GM12878 (cell line): ENCODE results near the gene MED13. TPM values are rescaled to one million over a fixed set of nuclear protein-coding genes. Genes with fewer than 3 reads are reported as not detected.

Source experiments
- ATAC-seq: fragments of 200-7000 bp; cut with Tn5 transposase; 3 replicates; pipeline ENCODE4 v1.9.1; 2020; ENCODE audit warnings: mild to moderate bottlenecking, moderate library complexity
- BruUV-seq: library from RNA; stranded (reverse); fragments of 400-500 nt; replicated peaks from 2 replicates; lab custom pipeline; 2021; lab: Mats Ljungman, UMichigan
- CTCF ChIA-PET: fragments of 300-600 bp; sonication (Branson Sonifier 250); formaldehyde crosslinking; extraction: SDS; loops from one replicate; lab custom pipeline; 2021; ENCODE audit warnings: inconsistent platforms; lab: Yijun Ruan, JAX
- POLR2A ChIA-PET: fragments of 350-600 bp; formaldehyde crosslinking; extraction: SDS; loops from one replicate; lab custom pipeline; 2021; ENCODE audit warnings: inconsistent platforms; lab: Charles Lee
- RAD21 ChIA-PET: fragments of 300-600 bp; sonication (Branson Sonifier 250); formaldehyde crosslinking; loops from one replicate; lab custom pipeline; 2023; ENCODE audit warnings: antibody characterized with exemption; ENCODE audit not compliant: unreplicated experiment; lab: Charles Lee
- SMC1A ChIA-PET: fragments of 300-600 bp; sonication (Branson Sonifier 250); formaldehyde crosslinking; loops from one replicate; lab custom pipeline; 2023; ENCODE audit not compliant: unreplicated experiment, uncharacterized antibody; lab: Charles Lee
- DNase-seq: peaks from one replicate; pipeline ENCODE4 v3.0.0-alpha.2; 2011; ENCODE audit warnings: low read depth, low spot score
- FAIRE-seq: peaks from 3 replicates; lab custom pipeline; 2011; peaks lifted over from hg19 to GRCh38; lab: Jason Lieb, UNC
- H2AFZ ChIP-seq: 2 replicates; pipeline ENCODE4 v1.6.0; 2011; ENCODE audit warnings: low read depth, low read length, control low read depth; ENCODE audit not compliant: control insufficient read depth
- H3K27ac ChIP-seq: 2 replicates; pipeline ENCODE4 v1.5.1; 2011; ENCODE audit warnings: control low read depth; ENCODE audit not compliant: control insufficient read depth, insufficient read depth
- H3K27me3 ChIP-seq, 2 experiments: replicated peaks in 1 of 2; 2 replicates each; pipeline versions ENCODE4 v1.6.0 to v1.6.1; 2011; ENCODE audit warnings: low read length in 1 of 2; ENCODE audit not compliant: control insufficient read depth in 2 of 2, insufficient read depth in 2 of 2
- H3K36me3 ChIP-seq, 2 experiments: 2 replicates each; pipeline ENCODE4 v1.5.1; 2011; ENCODE audit warnings: low read length in 1 of 2; ENCODE audit not compliant: control insufficient read depth in 2 of 2, insufficient read depth in 2 of 2
- H3K4me1 ChIP-seq: 2 replicates; pipeline ENCODE4 v1.6.1; 2011; ENCODE audit warnings: mild to moderate bottlenecking, low read length, moderate library complexity, mixed read lengths; ENCODE audit not compliant: control insufficient read depth, insufficient read depth
- H3K4me2 ChIP-seq: 2 replicates; pipeline ENCODE4 v1.6.0; 2011; ENCODE audit warnings: control low read depth; ENCODE audit not compliant: control insufficient read depth, insufficient read depth
- H3K4me3 ChIP-seq: fragments of 200-600 bp; sonication (generic); 2 replicates; pipeline ENCODE4 v1.5.1; 2016
- H3K79me2 ChIP-seq: 2 replicates; pipeline ENCODE4 v1.6.0; 2011; ENCODE audit warnings: low read length; ENCODE audit not compliant: control insufficient read depth, insufficient read depth
- H3K9ac ChIP-seq: 2 replicates; pipeline ENCODE4 v1.8.0; 2011; ENCODE audit warnings: low read length, control low read depth, mixed read lengths; ENCODE audit not compliant: control insufficient read depth, insufficient read depth
- H3K9me3 ChIP-seq: replicated peaks from 3 replicates; pipeline ENCODE4 v1.5.1; 2011; ENCODE audit warnings: mild to moderate bottlenecking, low read length; ENCODE audit not compliant: control insufficient read depth, insufficient read depth
- H4K20me1 ChIP-seq: 2 replicates; pipeline ENCODE4 v1.6.0; 2011; ENCODE audit not compliant: control insufficient read depth, insufficient read depth
- CBX3 ChIP-seq: fragments of 200-600 bp; sonication (generic); IDR thresholded peaks from 2 replicates; pipeline ENCODE4 v1.6.1; 2016; ENCODE audit warnings: low read depth, borderline replicate concordance
- EP300 ChIP-seq, 2 experiments: fragments of 150-350 bp in 1 of 2; IDR thresholded peaks; 2 replicates each; pipeline ENCODE4 v1.6.1; 2011 to 2012; ENCODE audit warnings: low read depth in 2 of 2, low read length in 2 of 2, borderline replicate concordance in 1 of 2, improper control_type of control experiment in 1 of 2, inconsistent platforms in 1 of 2; ENCODE audit not compliant: control insufficient read depth in 1 of 2
- LARP7 ChIP-seq: fragments of 450-650 bp; IDR thresholded peaks from 2 replicates; pipeline ENCODE4 v1.6.1; 2017; ENCODE audit warnings: mild to moderate bottlenecking
- MTA3 ChIP-seq: IDR thresholded peaks from 2 replicates; pipeline ENCODE4 v1.6.1; 2012; ENCODE audit warnings: low read length, inconsistent platforms, borderline replicate concordance
- NBN ChIP-seq: fragments of 450-650 bp; IDR thresholded peaks from 2 replicates; pipeline ENCODE4 v1.6.1; 2016
- SUZ12 ChIP-seq: fragments of 200-600 bp; sonication (generic); IDR thresholded peaks from one replicate; pipeline ENCODE4 v1.6.1; 2018; ENCODE audit warnings: antibody characterized with exemption, mild to moderate bottlenecking; ENCODE audit not compliant: unreplicated experiment
- TAF1 ChIP-seq: IDR thresholded peaks from 2 replicates; pipeline ENCODE4 v1.6.1; 2011; ENCODE audit warnings: mild to moderate bottlenecking, low read depth, low read length, borderline replicate concordance
- TCF3 ChIP-seq: IDR thresholded peaks from 2 replicates; pipeline ENCODE4 v1.6.1; 2012; ENCODE audit warnings: low read depth, mild to moderate bottlenecking, low read length, borderline replicate concordance; ENCODE audit not compliant: insufficient read depth
- WGBS: methylation state at CpG from one replicate; pipeline ENCODE4 v1.1.6; 2016; ENCODE audit warnings: low lambda C conversion rate; ENCODE audit not compliant: insufficient replicate concordance, insufficient coverage; ENCODE audit errors: missing lambda C conversion rate; 5-methylcytosine and 5-hydroxymethylcytosine counted together
- in situ Hi-C: fragments of 300-500 bp; cut with MboI; formaldehyde crosslinking; loops from 9 replicates; pipeline ENCODE4 v1.14.3; 2018; ENCODE audit warnings: mixed read lengths
- intact Hi-C: fragments of 100-400 bp; cut with micrococcal nuclease; formaldehyde crosslinking; loops from one replicate; pipeline ENCODE4 v1.14.2; 2022; ENCODE audit not compliant: unreplicated experiment
- polyA plus RNA-seq, 11 experiments: library from polyadenylated mRNA; depleted of rRNA in 4 of 11; unstranded in 6 of 11; stranded (reverse) in 5 of 11; fragments of >200 nt; fragmentation: Nextera tagmentation in 4 of 11; fragmentation: Illumina TruSeq in 1 of 11; extraction: Ambion mirVana in 4 of 11; extraction: Trizol in 1 of 11; gene quantifications; 1 replicate in 1 of 11; 2 replicates in 10 of 11; pipeline versions ENCODE4 v1.2.1 to v1.2.3, GENCODE V29; 2011 to 2016; ENCODE audit warnings: inconsistent platforms in 2 of 11, missing spikeins in 2 of 11, low read depth in 1 of 11
- total RNA-seq, 4 experiments: library from RNA; depleted of rRNA in 3 of 4; stranded (reverse); fragments of >200 nt in 3 of 4; fragmentation: Illumina TruSeq in 1 of 4; extraction: Trizol in 1 of 4; gene quantifications; 2 replicates each; pipeline versions ENCODE4 v1.2.1 to v1.2.3, GENCODE V29; 2013 to 2021
- TF ChIP-seq, protein P1 (sequence below): fragments of 450-650 bp; IDR thresholded peaks from 2 replicates; pipeline ENCODE4 v1.6.1; 2017; ENCODE audit warnings: mild to moderate bottlenecking, low read depth, inconsistent platforms; ENCODE audit not compliant: poor library complexity, severe bottlenecking

MED13 gene
- total and polyA plus RNA-seq, 10 of the 15 experiments (the other 5 are each of a cell fraction or from before 2014, with no cell fraction given) = 4.6 to 49.7 (median 21.3) TPM

- RAD21 ChIA-PET = no interaction called here
- Histone ChIP-seq H4K20me1 (no peaks in the 10 kb centered on the region), H3K9ac (peak overlapping the region; percentile 91; the same call in 1 of the 2 replicates), H3K4me3 (peak overlapping the region; percentile 88), H2AFZ (peak overlapping the region; percentile 82), H3K9me3 (no peaks in the 10 kb centered on the region), H3K79me2 (peaks cover 14% of the 10 kb centered on the region), H3K27me3 (no peaks in the 10 kb centered on the region), H3K4me1 (peaks cover 5% of the 10 kb centered on the region; the same call in 1 of the 2 replicates), H3K36me3 (peaks cover 0 to 6% of the 10 kb centered on the region in 2 experiments; a peak in 1 of 4 replicates), H3K4me2 (peak overlapping the region; percentile 75), H3K27ac (peak overlapping the region; percentile 63; the same call in 1 of the 2 replicates)
- BruUV-seq = no TSS peak
- ATAC-seq = no peak
- no peak for FAIRE-seq
- intact Hi-C loops (no loop called here), in situ Hi-C loops (no loop called here)
- POLR2A ChIA-PET = no interaction called here
- no peak for DNase-seq
- SMC1A ChIA-PET = interaction anchor here (0.7 to 1.4 kb wide), 2 partner anchors 35 to 181 kb away, joined by 3 to 4 read pairs; no protein-coding TSS in a partner anchor
- TF ChIP-seq MTA3 (peak; percentile 0; the same call in 1 of the 2 replicates), TCF3 (no peak), NBN (no peak), SUZ12 (no peak), EP300 (IDR thresholded peaks at IDR 0.05; ENCODE audit: borderline replicate concordance in 1 of 2, control insufficient read depth in 1 of 2, low read depth in 2 of 2, low read length in 2 of 2) (0 out of 4 replicates have a peak, but pooled peaks of 1 of the 2 experiments have one; percentile 1), TAF1 (no peak), CBX3 (no peak), LARP7 (no peak)
- TF ChIP-seq, protein P1, sequence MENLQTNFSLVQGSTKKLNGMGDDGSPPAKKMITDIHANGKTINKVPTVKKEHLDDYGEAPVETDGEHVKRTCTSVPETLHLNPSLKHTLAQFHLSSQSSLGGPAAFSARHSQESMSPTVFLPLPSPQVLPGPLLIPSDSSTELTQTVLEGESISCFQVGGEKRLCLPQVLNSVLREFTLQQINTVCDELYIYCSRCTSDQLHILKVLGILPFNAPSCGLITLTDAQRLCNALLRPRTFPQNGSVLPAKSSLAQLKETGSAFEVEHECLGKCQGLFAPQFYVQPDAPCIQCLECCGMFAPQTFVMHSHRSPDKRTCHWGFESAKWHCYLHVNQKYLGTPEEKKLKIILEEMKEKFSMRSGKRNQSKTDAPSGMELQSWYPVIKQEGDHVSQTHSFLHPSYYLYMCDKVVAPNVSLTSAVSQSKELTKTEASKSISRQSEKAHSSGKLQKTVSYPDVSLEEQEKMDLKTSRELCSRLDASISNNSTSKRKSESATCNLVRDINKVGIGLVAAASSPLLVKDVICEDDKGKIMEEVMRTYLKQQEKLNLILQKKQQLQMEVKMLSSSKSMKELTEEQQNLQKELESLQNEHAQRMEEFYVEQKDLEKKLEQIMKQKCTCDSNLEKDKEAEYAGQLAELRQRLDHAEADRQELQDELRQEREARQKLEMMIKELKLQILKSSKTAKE = no peak
- CTCF ChIA-PET = interaction anchor here (1.0 to 2.1 kb wide), 2 partner anchors 181 to 185 kb away, joined by 6 to 7 read pairs; no protein-coding TSS in a partner anchor
- WGBS = 52% methylated on average over 4 of the region's 4 CpGs
Measured at GRCh38 chr17:61928101-61928436, 137.0 kb downstream of the MED13 start.
